ENCODE measurements around the gene FRMD5.

Gene FRMD5

DNA sequence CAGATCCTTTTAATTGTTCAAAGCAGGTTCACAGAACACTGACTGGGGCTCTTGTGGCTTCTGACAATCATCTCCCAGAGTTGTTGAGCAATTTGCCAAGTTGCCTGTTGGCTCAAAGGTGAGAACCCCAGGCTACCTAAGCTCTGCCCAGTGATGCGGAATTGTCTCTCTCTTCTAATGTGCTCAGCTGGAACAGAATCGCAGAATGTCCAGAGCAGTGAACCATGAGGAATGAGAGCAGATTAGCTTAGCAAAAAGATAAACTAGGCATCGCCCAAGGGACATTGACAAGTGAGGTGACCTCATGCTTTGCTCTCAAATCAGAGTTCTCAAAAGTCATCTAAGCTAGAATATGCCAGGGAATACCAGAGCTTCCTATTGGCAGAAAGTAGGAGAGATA is 220.2 kb downstream of the FRMD5 start:
- DNase-seq (ENCODE audit: low read depth) = no peak

DNA sequence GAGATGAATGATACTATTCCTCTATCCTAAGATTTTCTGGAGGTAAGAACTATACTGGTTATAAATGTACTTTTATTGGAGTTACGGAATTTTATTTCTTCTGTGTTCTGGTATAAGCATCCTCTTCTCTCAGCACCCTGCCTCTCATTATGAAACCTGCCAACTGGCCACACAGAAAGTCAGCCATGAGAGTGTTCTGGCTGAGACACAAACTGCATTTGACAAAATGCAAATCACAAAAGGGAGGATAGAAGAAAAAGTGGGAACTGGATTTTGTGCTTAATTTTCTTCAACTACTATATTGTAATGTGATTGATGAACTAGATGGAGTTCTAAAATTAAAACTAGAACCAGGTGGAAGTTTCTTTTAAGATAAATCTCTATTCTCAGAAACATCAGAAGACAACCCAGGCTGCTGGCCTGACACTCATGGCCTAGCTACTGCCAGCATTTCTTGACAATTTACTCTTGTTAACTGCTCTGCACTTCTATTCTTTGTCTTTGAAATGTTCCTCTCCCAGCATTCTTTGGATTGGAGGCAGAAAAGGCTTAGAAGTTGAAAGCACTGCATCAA is 225.2 kb downstream of the FRMD5 start:
- DNase-seq (ENCODE audit: low read depth) = no peak

DNA sequence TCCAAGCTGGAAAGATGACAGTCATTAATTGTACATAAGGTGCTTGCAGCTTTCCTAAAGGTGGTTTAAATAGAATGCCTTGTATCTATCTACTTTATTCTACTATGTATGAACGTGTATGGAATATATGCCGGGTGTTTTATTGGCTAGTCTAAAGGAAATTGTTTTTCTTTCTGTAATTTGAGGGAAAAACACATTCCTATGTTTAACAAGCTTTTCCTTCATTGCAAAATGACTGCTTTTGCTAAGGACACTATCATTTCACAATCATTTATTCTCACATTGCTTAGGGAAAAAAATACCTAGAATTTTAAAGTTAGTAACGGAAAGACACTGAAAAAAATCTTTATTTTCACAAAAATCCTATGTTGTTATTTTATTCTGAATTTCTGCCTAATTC is 226.5 kb downstream of the FRMD5 start:
- DNase-seq (ENCODE audit: low read depth) = no peak

- DNase-seq (ENCODE audit: low read depth) = no peak
These were observed 228.4 kb downstream of the FRMD5 start for GRCh38 chr15:43966646-43967045.

DNA sequence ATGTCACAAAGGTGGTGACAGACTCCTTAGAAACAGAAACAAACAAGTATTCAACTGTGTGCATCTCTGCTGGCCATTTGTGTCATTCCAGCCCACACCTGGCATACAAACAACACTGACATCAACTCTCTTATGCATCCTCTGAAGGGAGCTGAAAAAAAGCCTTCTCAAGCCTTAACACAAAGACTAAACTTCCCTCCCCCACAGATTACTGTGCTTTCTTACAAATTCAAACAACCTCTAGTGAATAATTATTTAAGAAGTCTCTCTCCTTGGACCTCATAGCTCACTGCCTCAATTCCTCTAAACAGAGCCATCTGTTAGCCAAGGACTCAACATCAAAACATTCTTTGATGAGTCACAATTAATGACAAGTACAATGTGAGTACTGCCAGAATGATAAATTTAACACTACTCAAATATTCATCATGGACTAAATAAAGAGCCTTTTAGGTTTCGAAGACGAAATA is 236.2 kb downstream of the FRMD5 start:
- no peak for DNase-seq (ENCODE audit: low read depth)

- DNase-seq (ENCODE audit: low read depth) = no peak
These were observed 237.3 kb downstream of the FRMD5 start for GRCh38 chr15:43957724-43958123.

- no peak for DNase-seq (ENCODE audit: low read depth)
These were observed 239.9 kb downstream of the FRMD5 start for GRCh38 chr15:43955140-43955539.

DNA sequence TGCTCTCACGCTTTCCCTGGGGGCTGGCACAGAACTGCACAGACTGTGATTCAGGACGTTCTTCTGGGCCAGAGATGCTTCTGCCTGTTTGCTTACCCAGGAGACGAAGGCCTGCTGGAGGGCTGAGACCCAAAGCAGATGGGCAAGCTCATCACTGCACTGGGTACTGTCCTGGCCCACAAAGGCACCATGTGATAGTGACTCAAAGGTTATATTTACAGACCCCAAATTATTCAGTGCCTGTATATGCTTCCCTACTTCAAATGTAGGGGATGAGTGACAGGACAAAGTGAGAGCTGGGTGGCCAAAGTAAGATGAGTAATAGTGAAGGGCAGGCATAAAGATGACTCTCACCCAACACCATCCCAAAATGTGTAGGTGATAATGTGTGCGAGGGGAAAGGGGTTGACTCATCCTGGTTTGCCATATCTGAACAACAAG is 240.9 kb downstream of the FRMD5 start:
- no peak for DNase-seq (ENCODE audit: low read depth)

GRCh38 chr15:43953402-43953801 is 241.7 kb downstream of the FRMD5 start:
- no peak for DNase-seq (ENCODE audit: low read depth)

- no peak for DNase-seq (ENCODE audit: low read depth)
These were observed 244.5 kb downstream of the FRMD5 start for GRCh38 chr15:43950531-43950930.

DNA sequence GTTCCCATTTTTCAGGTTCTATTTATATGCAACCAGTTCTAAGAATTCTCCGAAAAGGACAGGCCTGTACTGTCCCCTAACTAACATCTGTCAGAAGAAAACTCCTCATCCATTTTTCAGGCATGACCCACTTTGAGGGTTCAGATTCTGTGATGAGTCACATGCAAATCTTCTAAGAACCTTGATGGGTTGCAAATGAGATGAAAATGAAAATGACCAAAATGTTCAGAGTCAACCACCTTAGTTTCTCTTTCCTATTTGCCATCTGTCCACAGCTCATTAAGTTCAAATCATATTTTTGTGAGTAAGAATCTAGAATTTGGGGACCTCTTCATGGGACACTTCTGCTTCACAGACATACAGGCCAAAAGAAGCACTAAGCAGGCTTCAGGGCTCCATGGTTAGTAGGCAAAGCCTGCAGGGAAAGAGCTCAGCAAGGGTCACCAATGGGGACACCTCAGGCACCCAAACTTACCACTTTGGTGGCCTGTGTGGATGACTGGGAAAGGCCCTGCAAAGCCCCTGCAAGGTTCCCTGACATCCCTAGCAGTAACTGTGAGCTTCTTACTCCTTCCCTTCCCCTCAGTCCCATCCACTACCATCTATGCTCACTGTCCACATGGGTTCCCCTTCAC is 246.3 kb downstream of the FRMD5 start:
- no peak for DNase-seq (ENCODE audit: low read depth)

GRCh38 chr15:43943511-43943910 is 251.6 kb downstream of the FRMD5 start:
- DNase-seq (ENCODE audit: low read depth) = no peak

DNA sequence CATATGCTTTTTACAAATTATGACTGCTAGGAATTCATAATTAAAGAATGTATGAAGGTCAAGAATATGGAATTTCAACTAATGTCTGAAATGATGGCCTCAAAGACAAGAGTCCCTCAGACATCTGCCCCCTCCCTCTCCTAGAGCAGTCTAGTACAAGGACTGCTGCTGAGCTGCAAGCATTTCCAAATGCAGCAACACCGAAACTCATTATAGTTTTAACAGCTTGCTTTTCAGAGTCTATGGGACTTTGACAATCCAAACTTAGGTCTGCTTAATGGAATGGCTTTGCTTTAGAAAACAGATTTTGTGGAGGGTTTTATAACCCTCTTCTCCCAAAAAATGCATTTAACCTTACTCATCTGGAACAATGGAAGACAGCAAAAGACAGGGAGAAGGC is 252.9 kb downstream of the FRMD5 start:
- no peak for DNase-seq (ENCODE audit: low read depth)

DNA sequence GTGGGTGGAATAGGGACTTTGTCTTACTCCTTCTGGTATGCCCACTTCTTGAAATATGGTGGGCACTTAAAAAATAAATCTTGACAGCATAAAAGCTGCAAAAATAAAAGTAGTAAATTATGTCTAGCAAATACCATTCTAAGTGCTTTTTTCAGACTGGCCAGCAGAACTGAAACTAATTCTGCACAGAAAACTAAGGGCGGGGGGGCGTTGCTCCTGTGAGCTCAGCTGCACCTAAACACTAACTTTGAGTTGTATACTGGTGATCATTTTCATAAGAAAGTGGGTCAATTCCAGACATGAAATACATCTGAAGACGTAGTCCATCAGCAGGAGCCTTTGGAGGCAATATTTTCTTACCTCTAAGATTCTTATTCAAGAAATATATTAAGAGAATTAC is 253.5 kb downstream of the FRMD5 start:
- no peak for DNase-seq (ENCODE audit: low read depth)

- DNase-seq (ENCODE audit: low read depth) = no peak
These were observed 254.0 kb downstream of the FRMD5 start for GRCh38 chr15:43941071-43941470.

DNA sequence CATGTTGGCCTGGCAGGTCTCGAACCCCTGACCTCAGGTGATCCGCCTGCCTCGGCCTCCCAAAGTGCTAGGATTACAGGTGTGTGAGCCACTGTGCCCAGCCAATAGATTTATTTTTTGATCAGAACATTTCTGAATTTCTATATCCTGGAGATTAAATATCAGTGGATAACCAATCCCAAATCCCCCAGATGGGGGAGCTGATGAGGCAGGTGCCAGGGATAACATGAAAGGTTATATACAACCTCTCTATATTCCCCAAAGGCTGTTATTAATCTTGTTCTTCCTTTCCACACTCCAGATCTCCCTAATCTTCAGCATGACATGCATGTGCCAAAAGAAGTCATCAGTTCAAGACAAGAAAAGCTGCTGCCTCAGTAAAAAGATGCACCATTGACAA is 256.0 kb downstream of the FRMD5 start:
- DNase-seq (ENCODE audit: low read depth) = no peak

- no peak for DNase-seq (ENCODE audit: low read depth)
These were observed 260.6 kb downstream of the FRMD5 start for GRCh38 chr15:43934480-43934879.

DNA sequence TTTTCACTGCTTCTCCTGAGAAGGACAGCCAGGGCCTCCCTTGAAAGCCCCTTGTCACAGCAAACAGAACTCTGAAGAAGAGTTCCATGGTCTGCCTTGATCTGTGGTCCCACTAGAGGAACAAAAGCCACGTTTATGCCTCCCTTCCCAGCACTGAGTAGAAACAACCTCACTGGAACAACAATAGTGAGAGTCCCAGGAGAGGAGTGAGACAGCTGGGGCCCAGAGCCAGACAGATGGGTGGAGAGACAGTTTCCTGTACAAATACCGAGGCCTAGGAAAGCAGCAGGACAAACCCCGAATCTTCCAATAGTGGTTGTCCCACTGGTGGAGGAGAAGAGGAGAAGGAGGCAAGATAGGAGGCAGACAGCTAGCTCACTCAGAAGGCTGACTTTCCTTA is 262.2 kb downstream of the FRMD5 start:
- DNase-seq (ENCODE audit: low read depth) = no peak

DNA sequence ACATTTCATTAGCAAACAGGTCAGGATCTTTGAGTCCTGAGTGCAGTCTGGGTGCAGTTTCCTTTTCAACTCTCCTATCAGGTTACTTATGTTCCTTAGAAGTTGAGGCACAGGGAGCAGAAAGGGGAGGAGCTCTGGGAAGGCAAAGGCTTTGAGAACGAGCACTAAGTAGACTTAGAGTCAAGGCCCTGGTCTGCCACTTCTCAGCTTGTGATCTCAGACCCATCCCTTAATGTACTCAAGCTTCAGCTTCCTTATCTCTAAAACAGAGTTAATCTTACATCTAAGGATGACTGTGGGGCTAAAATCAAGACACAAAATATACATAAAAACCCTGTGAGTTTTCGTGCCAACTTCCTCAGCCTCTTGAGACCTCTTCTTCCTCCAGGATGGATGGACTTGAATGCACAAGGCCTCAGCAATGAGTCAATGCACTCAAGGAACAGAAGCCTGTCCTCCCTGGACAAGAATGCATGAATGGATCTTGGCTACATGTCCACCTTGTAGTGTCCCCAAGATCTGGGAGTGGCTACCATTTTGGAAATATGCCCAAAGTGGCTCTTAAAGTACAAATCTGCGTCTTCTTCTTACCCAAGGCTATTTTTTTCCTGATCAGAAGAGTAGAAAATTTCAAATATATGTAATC is 263.2 kb downstream of the FRMD5 start:
- DNase-seq (ENCODE audit: low read depth) = no peak

- no peak for DNase-seq (ENCODE audit: low read depth)
These were observed 264.0 kb downstream of the FRMD5 start for GRCh38 chr15:43931119-43931518.

GRCh38 chr15:43930556-43930955 is 264.5 kb downstream of the FRMD5 start:
- no peak for DNase-seq (ENCODE audit: low read depth)

GRCh38 chr15:43930079-43930478 is 265.0 kb downstream of the FRMD5 start:
- no peak for DNase-seq (ENCODE audit: low read depth)

GRCh38 chr15:43928152-43928551 is 266.9 kb downstream of the FRMD5 start:
- no peak for DNase-seq (ENCODE audit: low read depth)

DNA sequence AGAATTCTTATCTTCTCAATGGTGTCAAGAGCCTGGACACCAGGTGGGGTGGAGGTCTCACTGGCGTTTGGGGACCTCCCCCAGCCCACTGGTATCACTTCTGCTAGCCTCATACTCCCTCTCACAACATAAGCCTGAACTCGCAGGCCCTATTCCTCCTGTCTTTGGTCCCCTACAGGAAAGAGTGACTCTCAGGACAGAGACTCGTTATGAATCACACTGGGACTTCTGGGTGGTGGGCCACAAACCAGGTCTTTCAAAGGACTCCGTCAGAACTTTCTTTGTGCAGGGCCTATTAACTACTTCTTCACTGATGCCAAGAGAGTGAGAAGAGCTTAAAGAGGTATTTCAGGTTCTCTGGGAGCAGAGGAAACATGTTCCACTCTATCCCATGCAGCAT is 267.9 kb downstream of the FRMD5 start:
- no peak for DNase-seq (ENCODE audit: low read depth)

Measured in T follicular helper cell (primary cell).